ENCODE data around the gene NPR3.

The NPR3 gene, protein sequence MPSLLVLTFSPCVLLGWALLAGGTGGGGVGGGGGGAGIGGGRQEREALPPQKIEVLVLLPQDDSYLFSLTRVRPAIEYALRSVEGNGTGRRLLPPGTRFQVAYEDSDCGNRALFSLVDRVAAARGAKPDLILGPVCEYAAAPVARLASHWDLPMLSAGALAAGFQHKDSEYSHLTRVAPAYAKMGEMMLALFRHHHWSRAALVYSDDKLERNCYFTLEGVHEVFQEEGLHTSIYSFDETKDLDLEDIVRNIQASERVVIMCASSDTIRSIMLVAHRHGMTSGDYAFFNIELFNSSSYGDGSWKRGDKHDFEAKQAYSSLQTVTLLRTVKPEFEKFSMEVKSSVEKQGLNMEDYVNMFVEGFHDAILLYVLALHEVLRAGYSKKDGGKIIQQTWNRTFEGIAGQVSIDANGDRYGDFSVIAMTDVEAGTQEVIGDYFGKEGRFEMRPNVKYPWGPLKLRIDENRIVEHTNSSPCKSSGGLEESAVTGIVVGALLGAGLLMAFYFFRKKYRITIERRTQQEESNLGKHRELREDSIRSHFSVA

DNA sequence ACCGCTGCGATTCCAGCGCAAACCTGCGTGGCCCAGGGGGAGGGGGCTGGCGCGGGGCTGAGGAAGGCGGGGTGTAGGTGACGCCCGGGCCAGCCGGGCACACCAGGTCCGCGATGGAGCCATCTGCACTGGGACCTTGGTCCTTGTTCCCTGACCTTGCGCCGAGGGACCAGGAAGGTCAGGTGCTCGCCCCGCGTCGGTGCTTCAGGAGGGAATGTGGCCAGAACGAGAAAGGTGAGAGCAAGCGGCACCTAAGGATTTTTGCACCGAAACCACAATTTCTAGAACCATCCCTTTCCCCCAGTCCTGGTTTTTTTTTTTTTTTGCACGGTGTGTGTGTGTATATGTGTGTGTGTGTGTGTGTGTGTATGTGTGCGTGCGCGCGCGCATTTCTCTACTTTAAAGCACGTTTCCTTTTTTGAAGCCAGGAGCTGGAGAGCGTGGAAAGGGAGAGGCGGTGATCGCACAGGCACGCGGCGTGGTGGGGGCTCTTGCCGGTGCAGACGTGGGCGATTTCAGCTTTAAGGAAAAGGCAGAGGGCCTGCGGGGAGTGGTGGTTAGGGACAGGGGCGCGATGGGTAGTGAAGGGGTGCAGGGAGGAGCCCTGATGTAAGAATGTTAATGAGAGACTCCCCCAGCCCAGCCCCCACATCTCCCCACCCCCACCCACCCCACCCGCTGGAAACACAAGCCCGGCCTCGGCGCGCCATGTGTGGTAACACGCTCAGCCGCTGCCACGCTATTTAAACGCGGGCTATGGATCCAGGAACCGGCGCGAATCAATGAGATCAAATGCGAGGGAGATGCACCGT lies at the start of gene NPR3:
Gene NPR3 (plus strand): TSS at position 772 of the 812 bp plus-strand sequence. CDS start 456 bp downstream, outside the sequence.
- TF ChIP-seq, protein P1, sequence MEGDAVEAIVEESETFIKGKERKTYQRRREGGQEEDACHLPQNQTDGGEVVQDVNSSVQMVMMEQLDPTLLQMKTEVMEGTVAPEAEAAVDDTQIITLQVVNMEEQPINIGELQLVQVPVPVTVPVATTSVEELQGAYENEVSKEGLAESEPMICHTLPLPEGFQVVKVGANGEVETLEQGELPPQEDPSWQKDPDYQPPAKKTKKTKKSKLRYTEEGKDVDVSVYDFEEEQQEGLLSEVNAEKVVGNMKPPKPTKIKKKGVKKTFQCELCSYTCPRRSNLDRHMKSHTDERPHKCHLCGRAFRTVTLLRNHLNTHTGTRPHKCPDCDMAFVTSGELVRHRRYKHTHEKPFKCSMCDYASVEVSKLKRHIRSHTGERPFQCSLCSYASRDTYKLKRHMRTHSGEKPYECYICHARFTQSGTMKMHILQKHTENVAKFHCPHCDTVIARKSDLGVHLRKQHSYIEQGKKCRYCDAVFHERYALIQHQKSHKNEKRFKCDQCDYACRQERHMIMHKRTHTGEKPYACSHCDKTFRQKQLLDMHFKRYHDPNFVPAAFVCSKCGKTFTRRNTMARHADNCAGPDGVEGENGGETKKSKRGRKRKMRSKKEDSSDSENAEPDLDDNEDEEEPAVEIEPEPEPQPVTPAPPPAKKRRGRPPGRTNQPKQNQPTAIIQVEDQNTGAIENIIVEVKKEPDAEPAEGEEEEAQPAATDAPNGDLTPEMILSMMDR (conservative IDR thresholded peaks at IDR 0.05; ENCODE audit: control insufficient read depth, insufficient read depth, low read depth, low read length) = no peak
- peak; percentile 40 for DNase-seq (ENCODE audit: low read depth)
- peak within 1 kb of the TSS; percentile 70 for H3K4me3 ChIP-seq (ENCODE audit: control insufficient read depth, low read depth, low read length)

DNA sequence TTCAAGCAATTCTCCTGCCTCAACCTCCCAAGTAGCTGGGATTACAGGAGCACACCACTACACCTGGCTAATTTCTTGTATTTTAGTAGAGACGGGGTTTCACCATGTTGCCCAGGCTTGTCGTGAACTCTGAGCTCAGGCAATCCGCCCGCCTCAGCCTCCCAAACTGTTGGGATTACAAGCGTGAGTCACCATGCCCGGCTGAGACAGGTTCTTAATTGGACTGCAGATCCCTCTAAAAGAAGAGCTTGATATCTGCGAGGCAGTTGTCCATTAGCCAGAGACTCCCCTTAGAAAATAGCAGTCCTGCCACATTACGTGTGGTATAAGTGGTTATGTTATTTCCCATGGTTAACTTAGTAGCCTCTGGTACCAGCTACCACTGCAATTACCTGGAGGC lies 46.6 kb upstream of the NPR3 start:
- no peak overlapping the region for H3K4me3 ChIP-seq (ENCODE audit: control insufficient read depth, low read depth, low read length)
- no peak for DNase-seq (ENCODE audit: low read depth)
- TF ChIP-seq, protein P1 (conservative IDR thresholded peaks at IDR 0.05; ENCODE audit: control insufficient read depth, insufficient read depth, low read depth, low read length) = no peak

DNA sequence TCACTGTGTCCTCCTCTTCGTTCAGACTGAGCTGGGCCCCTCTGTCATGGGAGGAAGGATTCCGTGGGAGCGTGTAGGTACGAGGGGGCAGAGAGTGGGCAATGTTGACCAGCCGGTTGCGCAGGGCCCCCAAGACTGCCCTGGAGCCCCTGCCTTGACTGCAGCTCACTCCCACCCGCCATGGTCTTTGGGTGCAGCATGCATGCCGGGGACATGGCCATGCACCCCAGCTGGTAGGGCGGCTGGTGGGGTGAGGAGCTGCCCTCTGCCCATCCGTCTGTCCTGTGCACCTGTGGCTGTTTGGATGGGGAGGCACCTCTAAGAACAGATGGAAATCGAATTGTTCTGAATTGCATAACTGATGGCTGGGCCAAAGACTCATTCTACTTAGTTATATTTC lies 42.6 kb upstream of the NPR3 start:
- TF ChIP-seq, protein P1 (conservative IDR thresholded peaks at IDR 0.05; ENCODE audit: control insufficient read depth, insufficient read depth, low read depth, low read length) = no peak
- H3K4me3 ChIP-seq (ENCODE audit: control insufficient read depth, low read depth, low read length) = no peak overlapping the region
- no peak for DNase-seq (ENCODE audit: low read depth)

DNA sequence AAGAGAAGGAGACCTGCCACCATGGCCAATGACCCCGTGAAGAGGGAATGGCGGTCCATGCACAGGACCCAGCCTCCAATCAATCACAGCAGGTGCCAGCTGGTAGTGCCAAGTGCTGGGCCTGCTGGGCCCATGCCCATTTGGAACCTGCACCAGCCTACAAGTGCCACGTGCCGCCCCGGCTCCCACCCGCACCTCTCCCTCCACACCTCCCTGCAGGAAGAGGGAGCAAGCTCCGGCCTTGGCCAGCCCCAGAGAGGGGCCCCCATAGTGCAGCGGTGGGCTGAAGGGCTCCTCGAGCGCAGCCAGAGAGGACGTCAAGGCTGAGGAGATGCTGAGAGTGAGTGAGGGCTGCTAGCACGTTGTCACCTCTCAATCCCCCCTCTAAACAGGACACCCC lies 37.8 kb upstream of the NPR3 start:
- TF ChIP-seq, protein P1 (conservative IDR thresholded peaks at IDR 0.05; ENCODE audit: control insufficient read depth, insufficient read depth, low read depth, low read length) = no peak
- no peak overlapping the region for H3K4me3 ChIP-seq (ENCODE audit: control insufficient read depth, low read depth, low read length)
- no peak for DNase-seq (ENCODE audit: low read depth)

DNA sequence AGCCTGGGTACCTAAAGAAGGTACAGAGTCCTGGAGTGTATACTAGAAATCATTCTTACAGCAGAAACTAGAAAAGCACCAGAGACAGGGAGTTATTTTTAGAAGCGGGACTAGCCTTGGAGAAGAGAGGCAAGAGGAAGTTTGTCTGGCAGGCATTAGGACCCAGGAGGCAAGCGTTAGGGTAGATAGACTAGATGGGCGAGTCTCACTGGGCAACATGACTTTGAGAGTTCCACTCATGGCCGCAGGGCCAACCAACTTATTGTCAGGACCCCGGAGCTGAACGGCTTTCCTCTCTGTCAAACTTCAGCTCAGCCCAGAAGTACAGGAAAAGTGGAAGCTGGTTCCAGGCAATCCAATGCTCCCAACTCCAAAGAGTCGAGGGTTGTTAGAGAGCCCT lies 34.1 kb upstream of the NPR3 start:
- no peak overlapping the region for H3K4me3 ChIP-seq (ENCODE audit: control insufficient read depth, low read depth, low read length)
- no peak for DNase-seq (ENCODE audit: low read depth)
- TF ChIP-seq, protein P1 (conservative IDR thresholded peaks at IDR 0.05; ENCODE audit: control insufficient read depth, insufficient read depth, low read depth, low read length) = no peak

DNA sequence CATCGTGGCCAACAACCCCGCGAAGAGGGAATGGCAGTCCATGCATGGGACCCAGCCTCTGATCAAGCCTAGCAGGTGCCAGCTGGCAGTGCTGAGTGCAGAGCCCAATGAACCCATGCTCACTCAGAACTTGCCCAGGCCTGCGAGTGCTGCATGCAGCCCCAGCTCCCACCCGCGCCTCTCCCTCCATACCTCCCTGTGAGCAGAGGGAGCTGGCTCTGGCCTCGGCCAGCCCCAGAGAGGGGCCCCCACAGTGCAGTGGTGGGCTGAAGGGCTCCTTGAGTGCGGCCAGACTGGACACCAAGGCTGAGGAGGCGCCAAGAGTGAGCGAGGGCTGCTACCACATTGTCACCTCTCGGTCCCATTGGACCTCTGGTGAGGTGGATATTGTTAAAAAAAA lies 32.6 kb upstream of the NPR3 start:
- no peak for DNase-seq (ENCODE audit: low read depth)
- TF ChIP-seq, protein P1 (conservative IDR thresholded peaks at IDR 0.05; ENCODE audit: control insufficient read depth, insufficient read depth, low read depth, low read length) = no peak
- H3K4me3 ChIP-seq (ENCODE audit: control insufficient read depth, low read depth, low read length) = no peak overlapping the region
